Retinal pigment epithelial cell (primary cell): ENCODE measurements around the gene CLSTN2.
A peak's percentile ranks its signal among the peaks of the same experiment; 100 is the strongest.

Experiments
- DNase-seq: peaks from one replicate; pipeline ENCODE4 v3.0.0-alpha.2; 2010; ENCODE audit warnings: low read depth
- H3K4me3 ChIP-seq: 2 replicates; pipeline ENCODE4 v1.5.1; 2011; ENCODE audit warnings: mild to moderate bottlenecking, low read length, control low read depth, moderate library complexity
- TF ChIP-seq, protein P1 (sequence below): conservative IDR thresholded peaks from 2 replicates; pipeline ENCODE4 v1.5.1; 2011; ENCODE audit warnings: low read depth, low read length, control low read depth, inconsistent platforms

The CLSTN2 gene

DNA sequence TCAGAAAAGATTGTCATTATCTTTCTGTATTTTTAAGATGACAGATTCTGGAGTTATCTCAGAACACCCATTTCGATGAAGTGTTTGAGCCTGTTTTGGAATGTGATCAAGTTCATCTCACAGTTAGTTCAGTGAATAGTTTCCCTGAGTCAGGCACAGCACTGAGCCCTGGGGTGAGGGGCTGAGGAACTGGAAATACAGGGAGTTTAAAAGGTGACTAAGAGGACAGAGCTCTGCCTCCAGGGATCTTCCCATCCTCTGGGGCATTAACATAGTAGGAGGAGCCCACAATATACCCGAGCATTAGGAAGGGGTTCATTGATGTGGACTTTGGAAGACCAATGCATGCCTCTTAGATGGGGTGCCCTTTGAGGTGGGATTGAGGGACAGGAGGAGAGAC lies 355.1 kb downstream of the CLSTN2 start:
- TF ChIP-seq, protein P1, sequence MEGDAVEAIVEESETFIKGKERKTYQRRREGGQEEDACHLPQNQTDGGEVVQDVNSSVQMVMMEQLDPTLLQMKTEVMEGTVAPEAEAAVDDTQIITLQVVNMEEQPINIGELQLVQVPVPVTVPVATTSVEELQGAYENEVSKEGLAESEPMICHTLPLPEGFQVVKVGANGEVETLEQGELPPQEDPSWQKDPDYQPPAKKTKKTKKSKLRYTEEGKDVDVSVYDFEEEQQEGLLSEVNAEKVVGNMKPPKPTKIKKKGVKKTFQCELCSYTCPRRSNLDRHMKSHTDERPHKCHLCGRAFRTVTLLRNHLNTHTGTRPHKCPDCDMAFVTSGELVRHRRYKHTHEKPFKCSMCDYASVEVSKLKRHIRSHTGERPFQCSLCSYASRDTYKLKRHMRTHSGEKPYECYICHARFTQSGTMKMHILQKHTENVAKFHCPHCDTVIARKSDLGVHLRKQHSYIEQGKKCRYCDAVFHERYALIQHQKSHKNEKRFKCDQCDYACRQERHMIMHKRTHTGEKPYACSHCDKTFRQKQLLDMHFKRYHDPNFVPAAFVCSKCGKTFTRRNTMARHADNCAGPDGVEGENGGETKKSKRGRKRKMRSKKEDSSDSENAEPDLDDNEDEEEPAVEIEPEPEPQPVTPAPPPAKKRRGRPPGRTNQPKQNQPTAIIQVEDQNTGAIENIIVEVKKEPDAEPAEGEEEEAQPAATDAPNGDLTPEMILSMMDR: no peak
- no peak overlapping the region for H3K4me3 ChIP-seq
- no peak for DNase-seq

DNA sequence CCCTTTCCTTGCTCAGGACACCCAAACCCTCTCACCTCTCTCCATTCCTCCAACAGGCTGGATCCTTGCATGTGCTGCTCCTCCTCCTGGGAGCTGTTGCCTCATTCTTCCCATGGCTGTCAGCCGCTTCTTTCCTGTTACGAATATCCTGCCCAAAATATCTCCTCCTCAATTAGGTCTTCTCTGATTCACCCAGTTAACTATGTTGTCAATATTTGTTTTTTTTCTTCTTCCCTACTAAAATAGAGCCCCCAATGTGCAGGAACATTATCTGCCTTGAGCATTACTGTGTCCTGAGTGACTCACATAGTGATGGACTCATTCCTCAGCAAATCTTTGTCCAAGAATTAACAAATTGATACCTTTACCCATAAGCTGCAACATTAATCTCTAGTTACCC lies 357.2 kb downstream of the CLSTN2 start:
- TF ChIP-seq, protein P1: no peak

DNA sequence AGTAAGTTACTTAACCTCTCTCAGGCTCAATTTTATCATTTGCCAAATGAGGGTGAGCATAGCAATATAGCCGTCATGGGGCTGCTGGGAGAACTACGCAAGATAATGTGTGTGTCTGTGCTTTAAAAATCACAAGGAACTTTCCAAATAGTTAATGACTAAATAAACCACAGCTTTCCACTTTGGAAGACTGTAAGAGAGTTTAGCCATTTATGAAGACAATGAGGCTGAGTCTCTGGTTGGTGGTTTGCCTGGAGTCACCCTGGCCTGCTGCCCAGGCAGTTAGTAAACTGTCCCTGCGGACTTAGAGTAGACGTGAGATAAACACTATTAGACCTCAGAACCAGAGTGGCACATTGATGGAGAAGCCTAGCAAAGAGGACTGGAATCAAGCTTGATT lies 357.7 kb downstream of the CLSTN2 start:
- peak; percentile 78 for DNase-seq
- TF ChIP-seq, protein P1: no peak
- no peak overlapping the region for H3K4me3 ChIP-seq

More for the DNA sequence above, 357.2 kb downstream of the CLSTN2 start:
- no peak for DNase-seq
- H3K4me3 ChIP-seq: no peak overlapping the region

DNA sequence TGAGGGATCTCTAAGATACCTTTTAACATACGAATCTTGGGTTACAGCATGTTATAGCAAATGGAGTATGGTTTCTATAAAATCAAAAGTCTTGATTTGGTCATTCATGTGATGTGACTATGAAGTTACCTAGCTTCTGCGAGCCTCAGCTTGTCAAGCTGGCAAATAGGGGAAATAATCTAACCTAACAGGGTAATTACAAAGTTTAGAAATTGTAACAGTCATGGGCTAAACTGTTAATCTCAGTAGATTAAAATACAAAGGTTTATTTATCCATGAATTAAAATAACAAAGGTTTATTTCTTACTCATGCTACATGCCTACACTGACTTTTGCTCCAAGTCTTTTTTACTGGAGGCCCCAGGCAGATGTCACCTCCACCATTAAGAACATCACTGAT lies 359.1 kb downstream of the CLSTN2 start:
- no peak for DNase-seq
- no peak overlapping the region for H3K4me3 ChIP-seq
- TF ChIP-seq, protein P1: no peak

DNA sequence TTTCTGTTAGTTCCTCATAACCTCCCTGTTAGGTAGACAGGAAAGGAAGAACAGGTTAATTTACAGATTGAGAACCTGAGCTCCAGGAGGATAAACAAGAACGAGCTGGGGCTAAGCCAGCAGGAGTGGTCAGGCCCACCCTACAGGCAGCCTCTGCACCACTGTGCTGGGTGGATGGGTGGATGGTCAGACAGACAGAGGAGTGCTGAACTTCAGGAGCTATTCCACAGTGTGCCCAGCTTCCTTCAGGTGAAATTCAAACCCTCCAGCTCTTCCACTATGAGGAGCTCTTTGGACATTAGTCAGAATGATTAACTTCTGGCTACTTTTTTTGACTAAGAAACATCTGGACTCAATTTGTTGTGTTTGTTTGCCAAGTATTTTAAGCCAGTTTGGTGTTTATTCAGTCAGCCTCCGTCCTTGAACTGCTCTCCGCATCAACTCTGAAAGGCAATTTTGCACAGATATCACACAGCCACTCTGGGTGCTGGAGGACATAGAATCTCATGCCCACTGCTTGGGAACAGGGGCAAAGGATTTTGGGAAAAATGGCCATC lies 361.9 kb downstream of the CLSTN2 start:
- TF ChIP-seq, protein P1: no peak
- no peak for DNase-seq
- no peak overlapping the region for H3K4me3 ChIP-seq

DNA sequence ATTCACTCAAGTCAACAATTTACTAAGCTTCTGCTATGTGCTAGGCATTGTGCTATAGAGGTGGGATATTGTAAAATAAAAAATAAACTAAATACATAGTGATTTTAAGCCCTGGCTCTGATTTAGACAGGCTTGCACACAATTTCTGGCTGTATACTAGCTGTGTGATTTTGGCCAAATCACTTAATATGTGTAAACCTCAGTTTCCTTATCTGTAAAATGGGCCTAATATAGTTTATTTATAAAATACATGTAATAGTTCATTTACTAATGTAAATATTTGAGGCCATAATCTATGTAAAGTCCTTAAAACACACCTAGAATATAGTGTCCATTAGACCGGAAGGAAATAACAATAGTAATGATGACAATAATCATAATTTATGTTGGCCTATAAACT lies 363.1 kb downstream of the CLSTN2 start:
- no peak for DNase-seq
- H3K4me3 ChIP-seq: no peak overlapping the region
- TF ChIP-seq, protein P1: no peak

DNA sequence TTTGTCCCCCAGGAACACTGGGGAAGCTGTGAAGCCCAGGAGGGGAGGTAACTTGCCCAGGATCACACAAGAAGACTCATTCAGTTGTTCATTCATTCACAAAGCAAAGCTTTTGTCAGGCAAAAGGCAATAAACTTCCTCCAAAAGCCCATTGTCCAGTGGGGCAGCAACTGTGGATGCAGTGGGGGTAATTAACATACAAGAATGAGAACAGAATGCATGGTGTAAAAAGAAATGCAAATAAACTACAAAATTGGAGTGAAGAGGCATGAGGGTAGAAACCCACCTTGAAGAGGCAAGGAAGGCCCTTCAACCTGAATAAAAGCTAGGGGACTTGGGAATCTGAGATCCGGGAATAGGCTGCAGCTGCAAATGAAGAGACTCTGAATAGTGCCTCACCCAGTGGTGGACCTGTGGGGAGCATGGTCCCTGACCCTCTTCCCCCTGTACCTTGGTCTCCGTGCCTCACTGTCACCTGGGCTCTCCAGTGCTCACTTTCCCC lies 363.6 kb downstream of the CLSTN2 start:
- TF ChIP-seq, protein P1: no peak
- H3K4me3 ChIP-seq: no peak overlapping the region
- DNase-seq: no peak
